Measurements from ENCODE around the gene ZNF140.

Gene ZNF140

GRCh38 chr12:133073836-133074235 is 6.9 kb upstream of the ZNF140 start:
- H3K14ac ChIP-seq (ENCODE audit: low read length), result no peak overlapping the region
- H2BK12ac ChIP-seq (ENCODE audit: low read length), result no peak overlapping the region
- H3K79me1 ChIP-seq (ENCODE audit: low read length), result no peaks in the 10 kb centered on the region
- no peak overlapping the region for H4K8ac ChIP-seq (ENCODE audit: low read depth, low read length)
- no peak overlapping the region for H3K18ac ChIP-seq (ENCODE audit: low read length)
- no peak overlapping the region for H2AK5ac ChIP-seq (ENCODE audit: low read length)
- H3K4me2 ChIP-seq (ENCODE audit: low read length), result no peak overlapping the region
- no peak overlapping the region for H3K9ac ChIP-seq (ENCODE audit: low read length)
- H2AFZ ChIP-seq (ENCODE audit: insufficient read depth, low read length, poor library complexity), result no peak overlapping the region
- H3K4me3 ChIP-seq (ENCODE audit: low read depth, low read length), result no peak overlapping the region
- H3K27ac ChIP-seq (ENCODE audit: low read depth, low read length), result no peak overlapping the region
- H3K27me3 ChIP-seq (ENCODE audit: insufficient read depth, low read length), result no peaks in the 10 kb centered on the region
- H3K4ac ChIP-seq (ENCODE audit: low read depth, low read length), result no peak overlapping the region
- H4K91ac ChIP-seq (ENCODE audit: low read depth, low read length), result no peak overlapping the region
- no peaks in the 10 kb centered on the region for H3K4me1 ChIP-seq (ENCODE audit: control insufficient read depth in 1 of 2, insufficient read depth in 2 of 2, low read length in 2 of 2)
- H2BK5ac ChIP-seq (ENCODE audit: low read depth, low read length, poor library complexity), result no peak overlapping the region
- H3K36me3 ChIP-seq (ENCODE audit: control insufficient read depth in 1 of 2, insufficient read depth in 2 of 2, low read length in 2 of 2), result peaks cover 0 to 2% of the 10 kb centered on the region in 2 experiments
- DNase-seq, result no peak
- H3K9me3 ChIP-seq (ENCODE audit: insufficient read depth, low read depth, low read length), result peaks cover 15% of the 10 kb centered on the region
- no peak overlapping the region for H2BK120ac ChIP-seq (ENCODE audit: insufficient read depth, low read length, poor library complexity)
- no CpG with 5 or more reads among the region's 2 CpGs for WGBS (ENCODE audit: extremely low coverage, insufficient coverage, insufficient read length)
- H3K23ac ChIP-seq (ENCODE audit: low read length), result no peak overlapping the region
- H3K79me2 ChIP-seq (ENCODE audit: control insufficient read depth, insufficient read depth, low read length, poor library complexity), result no peaks in the 10 kb centered on the region
- H4K12ac ChIP-seq (ENCODE audit: low read depth, low read length), result no peak overlapping the region

- peaks cover 9% of the 10 kb centered on the region for H3K79me1 ChIP-seq (ENCODE audit: low read length)
- H2BK120ac ChIP-seq (ENCODE audit: insufficient read depth, low read length, poor library complexity), result no peak overlapping the region
- peaks cover 12% of the 10 kb centered on the region for H3K9me3 ChIP-seq (ENCODE audit: insufficient read depth, low read depth, low read length)
- H3K18ac ChIP-seq (ENCODE audit: low read length), result peak overlapping the region; percentile 72
- H3K14ac ChIP-seq (ENCODE audit: low read length), result peak overlapping the region; percentile 96
- peaks cover 9% of the 10 kb centered on the region for H3K79me2 ChIP-seq (ENCODE audit: control insufficient read depth, insufficient read depth, low read length, poor library complexity)
- peak overlapping the region; percentile 77 for H3K4me2 ChIP-seq (ENCODE audit: low read length)
- no peak overlapping the region for H3K9ac ChIP-seq (ENCODE audit: low read length)
- DNase-seq, result peak; percentile 99 to 100
- peak overlapping the region; percentile 95 for H3K27ac ChIP-seq (ENCODE audit: low read depth, low read length)
- no CpG with 5 or more reads among the region's 22 CpGs for WGBS (ENCODE audit: extremely low coverage, insufficient coverage, insufficient read length)
- no peaks in the 10 kb centered on the region for H3K27me3 ChIP-seq (ENCODE audit: insufficient read depth, low read length)
- peaks cover 4 to 6% of the 10 kb centered on the region in 2 experiments for H3K4me1 ChIP-seq (ENCODE audit: control insufficient read depth in 1 of 2, insufficient read depth in 2 of 2, low read length in 2 of 2)
- no peak overlapping the region for H3K23ac ChIP-seq (ENCODE audit: low read length)
- H2BK12ac ChIP-seq (ENCODE audit: low read length), result no peak overlapping the region
- peak overlapping the region; percentile 97 for H4K12ac ChIP-seq (ENCODE audit: low read depth, low read length)
- H2AFZ ChIP-seq (ENCODE audit: insufficient read depth, low read length, poor library complexity), result peak overlapping the region; percentile 72
- H4K8ac ChIP-seq (ENCODE audit: low read depth, low read length), result peak overlapping the region; percentile 99
- H3K36me3 ChIP-seq (ENCODE audit: control insufficient read depth in 1 of 2, insufficient read depth in 2 of 2, low read length in 2 of 2), result peaks cover 11 to 13% of the 10 kb centered on the region in 2 experiments
- peak overlapping the region; percentile 96 for H4K91ac ChIP-seq (ENCODE audit: low read depth, low read length)
- H2AK5ac ChIP-seq (ENCODE audit: low read length), result no peak overlapping the region
- H3K4me3 ChIP-seq (ENCODE audit: low read depth, low read length), result peak overlapping the region; percentile 94
- peak overlapping the region; percentile 91 for H2BK5ac ChIP-seq (ENCODE audit: low read depth, low read length, poor library complexity)
- H3K4ac ChIP-seq (ENCODE audit: low read depth, low read length), result no peak overlapping the region
These were observed 726 bp upstream of the ZNF140 start for GRCh38 chr12:133080026-133080367.

- Histone ChIP-seq H2AFZ (ENCODE audit: insufficient read depth, low read length, poor library complexity) (peak overlapping the region; percentile 66), H3K9me3 (ENCODE audit: insufficient read depth, low read depth, low read length) (peaks cover 10% of the 10 kb centered on the region), H4K91ac (ENCODE audit: low read depth, low read length) (peak overlapping the region; percentile 62), H2BK12ac (ENCODE audit: low read length) (peak overlapping the region; percentile 68), H3K4me1 (ENCODE audit: control insufficient read depth in 1 of 2, insufficient read depth in 2 of 2, low read length in 2 of 2) (peaks cover 4 to 6% of the 10 kb centered on the region in 2 experiments), H2BK5ac (ENCODE audit: low read depth, low read length, poor library complexity) (peak overlapping the region; percentile 51), H4K12ac (ENCODE audit: low read depth, low read length) (peak overlapping the region; percentile 37), H3K36me3 (ENCODE audit: control insufficient read depth in 1 of 2, insufficient read depth in 2 of 2, low read length in 2 of 2) (peaks cover 15 to 20% of the 10 kb centered on the region in 2 experiments), H3K79me2 (ENCODE audit: control insufficient read depth, insufficient read depth, low read length, poor library complexity) (peaks cover 9% of the 10 kb centered on the region), H3K4me2 (ENCODE audit: low read length) (peak overlapping the region; percentile 61), H3K18ac (ENCODE audit: low read length) (peak overlapping the region; percentile 48), H3K79me1 (ENCODE audit: low read length) (peaks cover 9% of the 10 kb centered on the region), H3K14ac (ENCODE audit: low read length) (peak overlapping the region; percentile 71), H3K27me3 (ENCODE audit: insufficient read depth, low read length) (no peaks in the 10 kb centered on the region), H3K23ac (ENCODE audit: low read length) (no peak overlapping the region), H3K4me3 (ENCODE audit: low read depth, low read length) (peak overlapping the region; percentile 94), H3K4ac (ENCODE audit: low read depth, low read length) (peak overlapping the region; percentile 77), H3K9ac (ENCODE audit: low read length) (peak overlapping the region; percentile 83), H2AK5ac (ENCODE audit: low read length) (peak overlapping the region; percentile 29), H4K8ac (ENCODE audit: low read depth, low read length) (peak overlapping the region; percentile 94), H2BK120ac (ENCODE audit: insufficient read depth, low read length, poor library complexity) (peak overlapping the region; percentile 34), H3K27ac (ENCODE audit: low read depth, low read length) (peak overlapping the region; percentile 91)
- no CpG with 5 or more reads among the region's 17 CpGs for WGBS (ENCODE audit: extremely low coverage, insufficient coverage, insufficient read length)
- DNase-seq, result no peak
These were observed 547 bp downstream of the ZNF140 start for GRCh38 chr12:133081159-133081780.

GRCh38 chr12:133083345-133083744 is 2.6 kb downstream of the ZNF140 start:
- H3K4ac ChIP-seq (ENCODE audit: low read depth, low read length), result no peak overlapping the region
- H3K9me3 ChIP-seq (ENCODE audit: insufficient read depth, low read depth, low read length), result peaks cover 5% of the 10 kb centered on the region
- no peak overlapping the region for H4K12ac ChIP-seq (ENCODE audit: low read depth, low read length)
- H2AK5ac ChIP-seq (ENCODE audit: low read length), result no peak overlapping the region
- no peak overlapping the region for H3K9ac ChIP-seq (ENCODE audit: low read length)
- H3K4me3 ChIP-seq (ENCODE audit: low read depth, low read length), result no peak overlapping the region
- H3K79me1 ChIP-seq (ENCODE audit: low read length), result peaks cover 9% of the 10 kb centered on the region
- H2BK120ac ChIP-seq (ENCODE audit: insufficient read depth, low read length, poor library complexity), result no peak overlapping the region
- no peaks in the 10 kb centered on the region for H3K27me3 ChIP-seq (ENCODE audit: insufficient read depth, low read length)
- peaks cover 4 to 6% of the 10 kb centered on the region in 2 experiments for H3K4me1 ChIP-seq (ENCODE audit: control insufficient read depth in 1 of 2, insufficient read depth in 2 of 2, low read length in 2 of 2)
- peaks cover 9% of the 10 kb centered on the region for H3K79me2 ChIP-seq (ENCODE audit: control insufficient read depth, insufficient read depth, low read length, poor library complexity)
- no peak overlapping the region for H3K4me2 ChIP-seq (ENCODE audit: low read length)
- H3K14ac ChIP-seq (ENCODE audit: low read length), result no peak overlapping the region
- H2BK5ac ChIP-seq (ENCODE audit: low read depth, low read length, poor library complexity), result no peak overlapping the region
- H4K8ac ChIP-seq (ENCODE audit: low read depth, low read length), result no peak overlapping the region
- no peak overlapping the region for H2BK12ac ChIP-seq (ENCODE audit: low read length)
- no peak for DNase-seq
- H3K23ac ChIP-seq (ENCODE audit: low read length), result no peak overlapping the region
- peaks cover 15 to 20% of the 10 kb centered on the region in 2 experiments for H3K36me3 ChIP-seq (ENCODE audit: control insufficient read depth in 1 of 2, insufficient read depth in 2 of 2, low read length in 2 of 2)
- H3K27ac ChIP-seq (ENCODE audit: low read depth, low read length), result no peak overlapping the region
- no CpG with 5 or more reads among the region's 6 CpGs for WGBS (ENCODE audit: extremely low coverage, insufficient coverage, insufficient read length)
- H2AFZ ChIP-seq (ENCODE audit: insufficient read depth, low read length, poor library complexity), result no peak overlapping the region
- no peak overlapping the region for H4K91ac ChIP-seq (ENCODE audit: low read depth, low read length)
- H3K18ac ChIP-seq (ENCODE audit: low read length), result no peak overlapping the region

Measured in trophoblast cell (in vitro differentiated cells and primary cell).